ENCODE data around the gene MATR3. TPM values are rescaled to one million over a fixed set of nuclear protein-coding genes. Genes with fewer than 3 reads are reported as not detected.

The MATR3 gene
- total RNA-seq (2012; rRNA removed) (207 and 367 TPM in 2 replicates), polyA plus RNA-seq (2012; rRNA removed) (60.0 and 81.4 TPM in 2 replicates), Bru-seq, nascent RNA (percentile 97 among the genes with signal in this experiment), BruChase-seq, experiment 1, labeled RNA remaining after a 6-hour chase (percentile 98 among the genes with signal in this experiment), BruChase-seq, experiment 2, labeled RNA remaining after a 2-hour chase (percentile 98 among the genes with signal in this experiment)
- polyA plus RNA-seq (2012; cell fraction: cytosol; rRNA removed), result 16.0 and 25.6 TPM in 2 replicates
- polyA plus RNA-seq (2012; cell fraction: nucleus; rRNA removed; ENCODE audit: low replicate concordance), result 18.4 and 79.4 TPM in 2 replicates
- long read RNA-seq, full-length matches to known transcripts, result 297 of 457 reads
- long read RNA-seq, partial matches to known transcripts, result 36 of 457 reads
- long read RNA-seq, other reads (novel, unspliced or antisense), result 124 of 457 reads

GRCh38 chr5:139293507-139294373 is at the start of gene MATR3:
Gene MATR3 (plus strand): TSS chr5:139293740. CDS start chr5:139307416, 13,676 bp downstream.
- H3K27ac ChIP-seq (ENCODE audit: insufficient read depth, low read length), result peak within 1 kb of the TSS; percentile 95
- BruUV-seq (replicated peaks), result no TSS peak
- peak within 1 kb of the TSS; percentile 90 for H4K91ac ChIP-seq (ENCODE audit: insufficient read depth, low read depth, low read length)
- intact Hi-C loops (cut with micrococcal nuclease), result no loop called here
- peak within 1 kb of the TSS; percentile 77 to 97 for H4K8ac ChIP-seq (ENCODE audit: low read depth in 2 of 2, low read length in 2 of 2)
- no peaks in the 10 kb centered on the region for H3K27me3 ChIP-seq (ENCODE audit: control insufficient read depth, insufficient read depth, low read length)
- ChIA-PET POLR2A (ENCODE audit: unreplicated experiment) (interaction anchor here (0.5 to 0.7 kb wide), 7 partner anchors 19 to 828 kb away, joined by 3 to 4 read pairs (median 3); partner anchors contain the start of genes EGR1 and LRRTM2), CTCF (interaction anchor here (0.6 to 1.3 kb wide), 3 partner anchors 63 to 714 kb away, joined by 3 to 5 read pairs (median 3); no protein-coding TSS in a partner anchor)
- H2AK5ac ChIP-seq (ENCODE audit: low read depth, low read length), result peak within 1 kb of the TSS; percentile 88
- peak within 1 kb of the TSS; percentile 69 for H2BK120ac ChIP-seq (ENCODE audit: low read depth, low read length)
- H3K9me3 ChIP-seq (ENCODE audit: control insufficient read depth, insufficient read depth, low read length), result no peaks in the 10 kb centered on the region
- peak; percentile 89; the same call in 1 of the 2 replicates for TF ChIP-seq MAZ (IDR thresholded peaks at IDR 0.05; ENCODE audit: borderline replicate concordance, low read depth, low read length)
- TF ChIP-seq NFE2L2 (IDR thresholded peaks at IDR 0.05; ENCODE audit: low read depth, low read length), result no peak
- peak; percentile 6; the same call in 1 of the 2 replicates for TF ChIP-seq USF2 (IDR thresholded peaks at IDR 0.05; ENCODE audit: low read depth, low read length)
- TF ChIP-seq MAFK (IDR thresholded peaks at IDR 0.05; ENCODE audit: low read depth, low read length), result no peak
- TF ChIP-seq POLR2A (IDR thresholded peaks at IDR 0.05; ENCODE audit: low read depth, low read length), result peak; percentile 97
- 0 out of 2 replicates have a peak, but pooled peaks have one; percentile 12 for TF ChIP-seq MXI1 (IDR thresholded peaks at IDR 0.05; ENCODE audit: borderline replicate concordance, low read depth, low read length)
- no peak for TF ChIP-seq CTCF (conservative IDR thresholded peaks at IDR 0.05; ENCODE audit: low read depth, low read length)
- peak; percentile 83 for TF ChIP-seq BHLHE40 (IDR thresholded peaks at IDR 0.05; ENCODE audit: low read depth, low read length)
- WGBS, 2 experiments (ENCODE audit: extremely low coverage in 2 of 2, insufficient read length in 1 of 2), result 0% methylated on average over 25 of the region's 88 CpGs; no CpG with 5 or more reads in 1 of the 2 experiments
- H2BK15ac ChIP-seq (ENCODE audit: low read depth, low read length), result peak within 1 kb of the TSS; percentile 63; the same call in 2 of the 3 replicates
- H3K23ac ChIP-seq (ENCODE audit: low read depth, low read length), result peak within 1 kb of the TSS; percentile 98
- H3K9me1 ChIP-seq (ENCODE audit: insufficient read depth, low read length), result peaks cover 6% of the 10 kb centered on the region
- H4K5ac ChIP-seq (ENCODE audit: low read depth, low read length), result peak within 1 kb of the TSS; percentile 94
- dilution Hi-C loops (cut with HindIII; ENCODE audit: low sequenced_read_pairs, unreplicated experiment), result no loop called here
- H3K4me1 ChIP-seq (ENCODE audit: control insufficient read depth, insufficient read depth, low read length), result peaks cover 5% of the 10 kb centered on the region
- H2AK9ac ChIP-seq (replicated peaks; ENCODE audit: low read depth, low read length, poor library complexity), result peak within 1 kb of the TSS; percentile 97
- H3K18ac ChIP-seq (ENCODE audit: low read depth, low read length), result peak within 1 kb of the TSS; percentile 87
- H3K9ac ChIP-seq (ENCODE audit: low read depth, low read length), result peak within 1 kb of the TSS; percentile 97
- peaks cover 0 to 17% of the 10 kb centered on the region in 2 experiments; a peak in 2 of 4 replicates for H3K79me1 ChIP-seq (ENCODE audit: low read depth in 1 of 2, low read length in 2 of 2)
- no peaks in the 10 kb centered on the region for H3K36me3 ChIP-seq (ENCODE audit: control insufficient read depth, insufficient read depth, low read length)
- H3K4ac ChIP-seq (ENCODE audit: low read depth, low read length), result peak within 1 kb of the TSS; percentile 97
- H2BK5ac ChIP-seq (ENCODE audit: low read depth, low read length, poor library complexity, severe bottlenecking), result peak within 1 kb of the TSS; percentile 93
- peak within 1 kb of the TSS; percentile 99 for H3K56ac ChIP-seq (ENCODE audit: extremely low read depth, insufficient read depth, low read length)
- in situ Hi-C loops (cut with MboI; ENCODE audit: low sequenced_read_pairs), result no loop called here
- peak; percentile 94 for DNase-seq
- peak within 1 kb of the TSS; percentile 80 for H3K4me3 ChIP-seq (ENCODE audit: insufficient read depth, low read depth, low read length)
- no peak within 1 kb of the TSS for H2BK20ac ChIP-seq (ENCODE audit: low read depth, low read length)
- peak within 1 kb of the TSS; percentile 90 for H3K4me2 ChIP-seq (ENCODE audit: low read depth, low read length)
- peak within 1 kb of the TSS; percentile 98 for H3K14ac ChIP-seq (replicated peaks; ENCODE audit: low read depth, low read length)
- H2AFZ ChIP-seq (replicated peaks; ENCODE audit: low read length, poor library complexity), result peak within 1 kb of the TSS; percentile 94
- peaks cover 52% of the 10 kb centered on the region for H4K20me1 ChIP-seq (ENCODE audit: insufficient read depth, low read length)
- ATAC-seq (ENCODE audit: low read depth), result peak; percentile 89

Data from IMR-90 (cell line).